Measurements from ENCODE around the gene ARMC7.

Gene ARMC7

GRCh38 chr17:75078284-75079022 lies 31.3 kb upstream of the ARMC7 start:
- DNase-seq, result no peak

GRCh38 chr17:75079023-75079373 lies 30.8 kb upstream of the ARMC7 start:
- no peak for DNase-seq

- no peak for DNase-seq
These were observed 27.9 kb upstream of the ARMC7 start for GRCh38 chr17:75081611-75082540.

DNA sequence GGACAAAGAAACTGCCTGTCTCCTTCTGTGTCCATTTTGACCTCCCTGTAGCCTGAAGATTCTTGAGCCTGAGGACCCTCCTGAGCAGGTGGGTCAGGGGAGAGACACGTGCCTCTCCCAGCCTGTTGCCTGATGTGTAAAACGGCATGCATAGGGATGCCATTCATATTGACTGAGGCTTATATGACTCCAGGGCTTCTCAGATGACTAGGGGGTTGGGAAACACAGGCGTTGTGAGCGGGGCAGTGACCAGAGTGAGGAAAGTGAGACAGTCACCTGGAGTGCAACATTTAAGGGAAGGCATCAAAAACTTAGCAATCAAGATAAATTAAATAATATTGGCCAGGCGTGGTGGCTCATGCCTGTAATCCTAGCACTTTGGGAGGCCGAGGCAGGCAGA lies 27.1 kb upstream of the ARMC7 start:
- DNase-seq, result no peak

- DNase-seq, result no peak
These were observed 25.6 kb upstream of the ARMC7 start for GRCh38 chr17:75084039-75084660.

DNA sequence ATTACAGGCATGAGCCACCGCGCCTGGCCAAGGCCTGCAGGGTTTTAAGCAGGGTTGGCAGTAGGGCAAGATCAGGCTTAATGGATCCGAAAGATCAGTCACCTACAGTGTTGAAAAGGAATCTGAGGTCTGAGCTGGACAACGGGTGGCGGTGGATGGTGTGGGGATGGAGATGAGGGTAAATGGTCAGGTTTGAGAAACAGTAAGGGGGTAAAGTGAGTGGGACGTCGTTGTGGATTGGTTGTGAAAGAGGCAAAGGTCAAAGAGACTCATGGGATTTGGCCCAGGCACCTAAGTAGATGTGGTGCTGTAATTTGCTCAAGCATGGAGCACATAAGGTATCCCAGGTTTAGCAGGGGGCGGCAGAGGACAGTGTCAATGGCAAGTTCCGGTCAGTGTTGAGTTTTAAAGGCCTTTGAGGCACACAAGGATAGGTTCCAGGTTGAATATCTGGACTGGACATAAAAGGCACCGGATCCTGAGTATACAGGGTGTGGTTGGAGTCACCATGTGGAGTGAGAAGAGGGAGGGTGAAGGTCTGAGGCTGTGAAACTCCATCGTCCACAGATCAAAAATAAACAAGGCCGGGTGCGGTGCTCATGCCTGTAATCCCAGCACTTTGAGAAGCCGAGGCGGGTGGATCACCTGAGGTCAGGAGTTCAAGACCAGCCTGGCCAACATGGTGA lies 23.1 kb upstream of the ARMC7 start:
- no peak for DNase-seq

DNA sequence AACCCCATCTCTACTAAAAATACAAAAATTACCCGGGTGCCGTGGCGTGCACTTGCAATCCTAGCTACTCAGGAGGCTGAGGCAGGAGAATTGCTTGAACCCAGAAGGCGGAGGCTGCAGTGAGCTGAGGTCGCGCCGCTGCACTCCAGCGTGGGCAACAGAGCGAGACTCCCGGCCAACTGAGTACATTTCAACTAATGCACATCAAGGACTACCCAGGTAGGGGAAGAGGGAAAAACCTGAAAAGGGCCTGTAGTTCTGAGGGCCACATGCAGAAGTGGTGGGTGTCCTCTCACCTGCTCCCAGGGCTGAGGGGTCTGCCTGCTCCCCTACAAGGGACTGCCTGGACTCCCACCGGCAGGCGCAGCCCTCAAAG lies 22.6 kb upstream of the ARMC7 start:
- DNase-seq, result no peak

GRCh38 chr17:75087558-75088453 lies 22.0 kb upstream of the ARMC7 start, which contains the start of gene SLC16A5:
SLC16A5 (plus strand) TSS chr17:75087954; CDS start chr17:75093637, 5,683 bp downstream.
- peak; percentile 56 for DNase-seq

GRCh38 chr17:75088465-75089417 lies 21.0 kb upstream of the ARMC7 start:
- peak; percentile 29 for DNase-seq

- no peak for DNase-seq
These were observed 18.6 kb upstream of the ARMC7 start for GRCh38 chr17:75090871-75091854.

DNA sequence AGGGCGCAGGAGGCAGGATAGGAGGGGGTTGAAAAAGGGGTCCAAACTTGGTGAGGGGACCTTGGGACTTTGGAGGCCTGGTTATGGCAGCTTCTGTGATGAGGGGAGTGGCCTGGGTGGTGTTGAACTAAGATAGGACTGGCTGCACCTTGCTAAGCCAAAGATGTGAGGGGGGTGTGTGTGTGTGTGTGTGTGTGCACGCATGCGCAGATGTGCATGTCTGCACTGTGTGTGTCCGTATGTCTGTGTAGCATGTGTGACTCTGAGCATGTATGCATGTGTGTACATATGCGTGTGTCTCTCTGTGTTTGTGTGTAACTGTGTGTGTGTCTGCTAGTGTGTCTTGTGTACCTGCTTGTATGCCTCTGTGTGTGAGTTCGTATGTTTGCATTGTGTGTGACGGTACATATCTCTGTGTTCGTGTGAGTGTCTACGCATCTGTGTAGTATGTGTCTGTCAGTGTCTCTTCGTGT lies 17.9 kb upstream of the ARMC7 start:
- no peak for DNase-seq

GRCh38 chr17:75093548-75094158 lies 16.1 kb upstream of the ARMC7 start:
- DNase-seq, result no peak

DNA sequence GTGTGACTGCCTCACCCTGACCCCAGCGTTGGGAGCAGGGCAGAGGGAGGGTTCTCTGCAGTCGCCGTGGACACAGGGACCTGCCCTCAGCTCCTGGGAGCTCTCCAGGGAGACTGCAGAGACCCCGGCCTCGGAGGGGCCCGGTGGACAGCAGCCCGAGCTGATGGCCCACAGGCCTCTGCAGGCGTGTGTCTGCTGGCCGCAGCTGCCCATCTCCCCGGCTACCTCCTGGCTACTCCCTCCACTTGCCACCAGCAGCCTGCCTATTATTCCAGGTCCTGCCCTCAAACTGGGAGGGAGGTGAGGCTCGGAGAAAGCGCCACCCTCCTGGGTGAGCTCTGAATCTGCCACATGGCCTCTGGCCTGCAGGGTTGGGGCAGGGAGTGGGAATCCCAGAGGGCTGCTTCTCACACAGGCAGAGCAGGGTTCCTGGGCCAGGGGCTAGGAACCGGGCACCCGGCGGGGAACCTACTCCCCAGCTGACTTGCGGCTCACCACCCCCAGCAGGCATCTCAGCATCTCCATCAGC lies 14.8 kb upstream of the ARMC7 start:
- DNase-seq, result no peak

DNA sequence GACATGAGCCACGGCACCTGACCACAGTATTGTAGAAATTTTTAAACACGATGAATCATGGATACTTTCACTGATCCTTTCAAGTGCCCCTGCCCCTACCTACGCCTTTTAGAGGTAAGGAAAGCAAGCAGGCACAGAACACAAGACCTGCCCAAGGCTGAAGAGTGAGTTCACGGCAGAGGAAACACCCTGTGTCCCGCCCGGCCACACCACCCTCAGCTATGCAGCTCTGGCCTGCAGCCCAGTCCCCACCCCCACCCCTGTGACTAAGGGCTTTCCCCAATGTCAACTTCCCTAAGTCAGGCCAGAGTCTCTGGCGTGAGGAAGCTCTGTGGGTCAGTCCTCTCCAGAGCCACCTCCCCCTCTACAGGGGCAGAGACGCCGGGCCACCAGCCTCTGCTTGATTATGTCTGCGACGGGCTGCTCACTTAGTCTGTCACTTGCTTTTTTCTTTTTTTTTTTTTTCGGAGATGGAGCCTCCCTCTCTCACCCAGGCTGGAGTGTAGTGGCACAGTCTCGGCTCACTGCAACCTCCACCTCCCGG lies 13.6 kb upstream of the ARMC7 start:
- no peak for DNase-seq

DNA sequence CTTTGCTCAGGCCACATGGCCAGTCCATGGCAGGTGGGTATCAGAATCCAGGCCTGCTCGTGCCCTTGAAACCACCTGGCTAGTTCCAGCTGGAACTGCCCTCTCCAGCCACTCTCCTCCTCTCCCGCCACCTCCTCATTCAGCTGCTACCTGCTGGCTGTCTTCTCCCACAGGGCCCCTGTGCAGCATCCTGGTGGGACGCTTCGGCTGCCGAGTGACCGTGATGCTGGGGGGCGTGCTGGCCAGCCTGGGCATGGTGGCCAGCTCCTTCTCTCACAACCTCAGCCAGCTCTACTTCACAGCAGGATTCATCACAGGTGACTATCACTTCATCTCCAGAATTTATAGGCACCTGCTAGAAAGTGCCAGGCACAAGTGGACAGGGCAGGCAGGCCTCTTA lies 11.9 kb upstream of the ARMC7 start:
- DNase-seq, result no peak

GRCh38 chr17:75098861-75099260 lies 10.9 kb upstream of the ARMC7 start:
- DNase-seq, result no peak

- DNase-seq, result no peak
These were observed 9.7 kb upstream of the ARMC7 start for GRCh38 chr17:75099881-75100595.

DNA sequence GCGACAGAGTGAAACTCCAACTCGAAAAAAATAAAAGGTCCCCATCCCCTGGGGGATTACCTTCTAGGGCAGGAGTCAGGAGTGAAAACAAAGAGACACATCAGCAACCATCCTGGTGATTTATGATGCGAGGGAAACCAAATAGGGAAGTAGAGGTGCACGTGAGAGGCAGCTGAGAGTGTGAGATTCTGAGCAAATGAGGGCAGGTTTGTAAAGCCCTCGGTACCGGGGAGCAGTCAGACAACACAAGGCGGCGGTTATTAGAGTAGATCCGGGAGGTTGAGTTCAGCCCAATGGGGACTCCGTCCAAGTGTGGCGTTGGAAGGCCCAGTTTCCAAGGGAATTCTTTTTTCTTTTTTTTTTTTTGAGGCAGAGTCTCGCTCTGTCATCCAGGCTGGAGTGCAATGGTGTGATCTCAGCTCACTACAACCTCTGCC lies 7.4 kb upstream of the ARMC7 start:
- no peak for DNase-seq

All from activated T-cell treated with anti-CD3 and anti-CD28 coated beads, Interleukin-2, amount 50 U/mL, for 1 hour (primary cell).